ENCODE results near the gene VCL. TPM values are rescaled to one million over a fixed set of nuclear protein-coding genes. Genes with fewer than 3 reads are reported as not detected.

The VCL gene
- total and polyA plus RNA-seq, 4 donors: 4.3 to 37.8 (median 17.3) TPM

DNA sequence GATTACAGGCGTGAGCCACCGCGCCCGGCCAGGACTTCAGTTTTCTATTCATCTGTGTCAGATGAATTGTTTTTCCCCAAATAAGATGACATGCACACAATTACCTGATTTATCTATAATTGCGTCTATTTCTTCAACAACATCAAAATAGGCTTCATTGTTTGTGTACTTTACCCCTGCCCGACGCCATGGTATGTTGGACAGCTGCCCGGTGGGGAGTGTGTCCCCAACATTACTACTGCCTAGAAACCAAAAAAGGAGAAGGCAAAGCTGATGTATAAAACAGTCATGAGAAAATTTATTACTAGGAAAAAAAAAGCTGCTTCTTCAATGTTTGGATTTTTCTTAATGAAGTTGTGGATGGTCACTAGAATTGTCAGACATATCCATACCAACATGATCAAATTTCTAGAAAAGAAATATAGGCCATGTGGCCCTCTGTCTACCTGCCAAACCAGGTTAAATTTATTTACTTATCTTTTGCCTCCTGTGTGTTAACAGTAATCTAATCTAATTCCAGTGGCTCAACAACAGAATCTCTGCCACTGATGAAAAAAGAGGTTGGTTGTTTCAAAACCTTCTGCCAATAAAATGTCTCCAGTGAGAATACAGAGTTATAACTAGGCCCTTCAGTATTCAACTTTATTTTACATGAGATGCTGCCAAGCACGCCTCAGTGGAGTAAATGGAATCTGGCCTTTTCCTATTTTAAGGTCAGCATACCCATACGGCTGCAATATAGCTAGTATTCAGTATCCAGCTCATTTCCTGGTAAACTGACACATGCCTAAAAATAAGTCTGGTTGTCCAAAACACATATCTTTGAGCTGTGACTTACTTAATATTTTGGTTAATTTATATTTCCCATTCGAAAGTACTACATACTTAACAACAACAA is 136.3 kb downstream of the VCL start:
- WGBS: 94% methylated on average over 11 of the region's 11 CpGs
- Histone ChIP-seq H3K27me3 (ENCODE audit: control insufficient read depth in 4 of 4, insufficient read depth in 4 of 4, low read length in 3 of 4) (no peaks in the 10 kb centered on the region), H3K36me3 (ENCODE audit: control insufficient read depth in 4 of 4, insufficient read depth in 3 of 4, low read depth in 1 of 4, low read length in 3 of 4) (peaks cover 12 to 59% (median 43%) of the 10 kb centered on the region in 4 donors), H3K4me1 (ENCODE audit: control insufficient read depth in 4 of 4, insufficient read depth in 4 of 4, low read length in 3 of 4) (no peaks in the 10 kb centered on the region), H3K9me3 (ENCODE audit: control insufficient read depth in 4 of 4, low read length in 3 of 4) (no peaks in the 10 kb centered on the region), H3K27ac (ENCODE audit: low read depth in 1 of 2, low read length in 2 of 2) (no peak overlapping the region), H3K4me3 (ENCODE audit: low read depth in 1 of 3, low read length in 3 of 3) (no peak overlapping the region), H3K9ac (ENCODE audit: low read depth in 1 of 2, low read length in 2 of 2) (no peak overlapping the region)
- DNase-seq (ENCODE audit: low spot score): no peak
- TF ChIP-seq GABPA (IDR thresholded peaks at IDR 0.05 in 1 of 2, conservative IDR thresholded peaks at IDR 0.05 in 1 of 2) (no peak), RAD21 (IDR thresholded peaks at IDR 0.05) (no peak), EGR1 (IDR thresholded peaks at IDR 0.05; ENCODE audit: low read depth in 2 of 2) (no peak)
- TF ChIP-seq, protein P1, sequence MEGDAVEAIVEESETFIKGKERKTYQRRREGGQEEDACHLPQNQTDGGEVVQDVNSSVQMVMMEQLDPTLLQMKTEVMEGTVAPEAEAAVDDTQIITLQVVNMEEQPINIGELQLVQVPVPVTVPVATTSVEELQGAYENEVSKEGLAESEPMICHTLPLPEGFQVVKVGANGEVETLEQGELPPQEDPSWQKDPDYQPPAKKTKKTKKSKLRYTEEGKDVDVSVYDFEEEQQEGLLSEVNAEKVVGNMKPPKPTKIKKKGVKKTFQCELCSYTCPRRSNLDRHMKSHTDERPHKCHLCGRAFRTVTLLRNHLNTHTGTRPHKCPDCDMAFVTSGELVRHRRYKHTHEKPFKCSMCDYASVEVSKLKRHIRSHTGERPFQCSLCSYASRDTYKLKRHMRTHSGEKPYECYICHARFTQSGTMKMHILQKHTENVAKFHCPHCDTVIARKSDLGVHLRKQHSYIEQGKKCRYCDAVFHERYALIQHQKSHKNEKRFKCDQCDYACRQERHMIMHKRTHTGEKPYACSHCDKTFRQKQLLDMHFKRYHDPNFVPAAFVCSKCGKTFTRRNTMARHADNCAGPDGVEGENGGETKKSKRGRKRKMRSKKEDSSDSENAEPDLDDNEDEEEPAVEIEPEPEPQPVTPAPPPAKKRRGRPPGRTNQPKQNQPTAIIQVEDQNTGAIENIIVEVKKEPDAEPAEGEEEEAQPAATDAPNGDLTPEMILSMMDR (IDR thresholded peaks at IDR 0.05; ENCODE audit: low read depth, low read length, missing input control): no peak

DNA sequence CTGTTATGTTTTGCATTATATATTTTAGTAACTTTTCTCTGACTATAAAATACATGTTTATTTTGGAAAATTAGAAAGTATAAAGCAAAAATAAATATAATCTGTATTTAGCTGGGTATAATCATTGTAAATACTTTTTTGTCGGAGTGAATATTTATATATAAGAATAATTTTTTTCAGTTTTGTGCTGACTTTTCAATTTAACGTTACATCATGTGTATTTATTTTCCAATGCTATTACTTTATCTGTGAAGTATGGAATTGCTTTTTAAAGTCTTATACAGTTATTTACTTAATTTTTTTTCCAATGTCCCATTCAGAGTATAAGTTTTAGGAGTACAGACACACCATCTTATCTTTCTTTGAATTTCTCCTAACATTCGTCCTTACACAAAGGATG is 137.5 kb downstream of the VCL start:
- Histone ChIP-seq H3K27ac (ENCODE audit: low read depth in 1 of 2, low read length in 2 of 2) (no peak overlapping the region), H3K9me3 (ENCODE audit: control insufficient read depth in 4 of 4, low read length in 3 of 4) (no peaks in the 10 kb centered on the region), H3K4me3 (ENCODE audit: low read depth in 1 of 3, low read length in 3 of 3) (no peak overlapping the region), H3K4me1 (ENCODE audit: control insufficient read depth in 4 of 4, insufficient read depth in 4 of 4, low read length in 3 of 4) (peaks cover 0 to 3% (median 1%) of the 10 kb centered on the region in 4 donors), H3K36me3 (ENCODE audit: control insufficient read depth in 4 of 4, insufficient read depth in 3 of 4, low read depth in 1 of 4, low read length in 3 of 4) (peaks cover 12 to 47% (median 35%) of the 10 kb centered on the region in 4 donors), H3K9ac (ENCODE audit: low read depth in 1 of 2, low read length in 2 of 2) (no peak overlapping the region), H3K27me3 (ENCODE audit: control insufficient read depth in 4 of 4, insufficient read depth in 4 of 4, low read length in 3 of 4) (no peaks in the 10 kb centered on the region)
- WGBS: 97% methylated on average over 3 of the region's 3 CpGs
- TF ChIP-seq, protein P2, sequence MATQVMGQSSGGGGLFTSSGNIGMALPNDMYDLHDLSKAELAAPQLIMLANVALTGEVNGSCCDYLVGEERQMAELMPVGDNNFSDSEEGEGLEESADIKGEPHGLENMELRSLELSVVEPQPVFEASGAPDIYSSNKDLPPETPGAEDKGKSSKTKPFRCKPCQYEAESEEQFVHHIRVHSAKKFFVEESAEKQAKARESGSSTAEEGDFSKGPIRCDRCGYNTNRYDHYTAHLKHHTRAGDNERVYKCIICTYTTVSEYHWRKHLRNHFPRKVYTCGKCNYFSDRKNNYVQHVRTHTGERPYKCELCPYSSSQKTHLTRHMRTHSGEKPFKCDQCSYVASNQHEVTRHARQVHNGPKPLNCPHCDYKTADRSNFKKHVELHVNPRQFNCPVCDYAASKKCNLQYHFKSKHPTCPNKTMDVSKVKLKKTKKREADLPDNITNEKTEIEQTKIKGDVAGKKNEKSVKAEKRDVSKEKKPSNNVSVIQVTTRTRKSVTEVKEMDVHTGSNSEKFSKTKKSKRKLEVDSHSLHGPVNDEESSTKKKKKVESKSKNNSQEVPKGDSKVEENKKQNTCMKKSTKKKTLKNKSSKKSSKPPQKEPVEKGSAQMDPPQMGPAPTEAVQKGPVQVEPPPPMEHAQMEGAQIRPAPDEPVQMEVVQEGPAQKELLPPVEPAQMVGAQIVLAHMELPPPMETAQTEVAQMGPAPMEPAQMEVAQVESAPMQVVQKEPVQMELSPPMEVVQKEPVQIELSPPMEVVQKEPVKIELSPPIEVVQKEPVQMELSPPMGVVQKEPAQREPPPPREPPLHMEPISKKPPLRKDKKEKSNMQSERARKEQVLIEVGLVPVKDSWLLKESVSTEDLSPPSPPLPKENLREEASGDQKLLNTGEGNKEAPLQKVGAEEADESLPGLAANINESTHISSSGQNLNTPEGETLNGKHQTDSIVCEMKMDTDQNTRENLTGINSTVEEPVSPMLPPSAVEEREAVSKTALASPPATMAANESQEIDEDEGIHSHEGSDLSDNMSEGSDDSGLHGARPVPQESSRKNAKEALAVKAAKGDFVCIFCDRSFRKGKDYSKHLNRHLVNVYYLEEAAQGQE (IDR thresholded peaks at IDR 0.05): no peak
- TF ChIP-seq RXRA (IDR thresholded peaks at IDR 0.05) (no peak), GABPA (IDR thresholded peaks at IDR 0.05 in 1 of 2, conservative IDR thresholded peaks at IDR 0.05 in 1 of 2) (no peak), SP1 (IDR thresholded peaks at IDR 0.05) (no peak), YY1 (IDR thresholded peaks at IDR 0.05) (no peak), NR2F2 (IDR thresholded peaks at IDR 0.05) (no peak), ZBTB33 (IDR thresholded peaks at IDR 0.05) (no peak), ATF3 (IDR thresholded peaks at IDR 0.05) (no peak), HNF4A (conservative IDR thresholded peaks at IDR 0.05) (no peak), RAD21 (IDR thresholded peaks at IDR 0.05) (no peak), FOXA1 (IDR thresholded peaks at IDR 0.05) (no peak), TAF1 (conservative IDR thresholded peaks at IDR 0.05) (no peak), HNF4G (IDR thresholded peaks at IDR 0.05) (no peak), MAX (IDR thresholded peaks at IDR 0.05) (no peak), EGR1 (IDR thresholded peaks at IDR 0.05; ENCODE audit: low read depth in 2 of 2) (no peak), JUND (IDR thresholded peaks at IDR 0.05) (no peak)
- TF ChIP-seq, protein P1 (IDR thresholded peaks at IDR 0.05; ENCODE audit: low read depth, low read length, missing input control): no peak
- DNase-seq (ENCODE audit: low spot score): no peak
